Ammon's horn (tissue), 1 donor: ENCODE data around the gene TTC24.

Source experiments
- DNase-seq: peaks from one replicate; pipeline ENCODE4 v3.0.0-alpha.2; 2016; ENCODE audit warnings: low spot score

The TTC24 gene

GRCh38 chr1:156554971-156555370 is 24.6 kb upstream of the TTC24 start:
- DNase-seq: no peak

GRCh38 chr1:156555715-156556114 is 23.8 kb upstream of the TTC24 start:
- DNase-seq: no peak

GRCh38 chr1:156556354-156556753 is 23.2 kb upstream of the TTC24 start:
- no peak for DNase-seq

GRCh38 chr1:156559086-156559796 is 20.3 kb upstream of the TTC24 start:
- no peak for DNase-seq

GRCh38 chr1:156559797-156560385 is 19.6 kb upstream of the TTC24 start:
- DNase-seq: no peak

GRCh38 chr1:156560585-156561163 is 18.8 kb upstream of the TTC24 start:
- DNase-seq: no peak

- DNase-seq: no peak
Measured at GRCh38 chr1:156565519-156565918, 14.0 kb upstream of the TTC24 start.

- DNase-seq: no peak
Measured at GRCh38 chr1:156566436-156566835, 13.1 kb upstream of the TTC24 start.

- no peak for DNase-seq
Measured at GRCh38 chr1:156571261-156571852, 8.2 kb upstream of the TTC24 start.

GRCh38 chr1:156571919-156572662 is 7.4 kb upstream of the TTC24 start, which contains the start of gene IQGAP3:
IQGAP3 (minus strand) TSS chr1:156572565; CDS start chr1:156572529, 36 bp downstream.
- DNase-seq: peak; percentile 85

- DNase-seq: no peak
Measured at GRCh38 chr1:156572663-156573018, 6.9 kb upstream of the TTC24 start.

- no peak for DNase-seq
Measured at GRCh38 chr1:156574039-156574633, 5.4 kb upstream of the TTC24 start.

- DNase-seq: no peak
Measured at GRCh38 chr1:156577550-156577949, 2.0 kb upstream of the TTC24 start.

GRCh38 chr1:156578055-156578454 is 1.5 kb upstream of the TTC24 start:
- DNase-seq: no peak

- no peak for DNase-seq
Measured at GRCh38 chr1:156581661-156582387, 2.3 kb downstream of the TTC24 start.

- no peak for DNase-seq
Measured at GRCh38 chr1:156582388-156583017, 3.0 kb downstream of the TTC24 start.

- peak; percentile 89 for DNase-seq
Measured at GRCh38 chr1:156583821-156584622, 4.5 kb downstream of the TTC24 start.

GRCh38 chr1:156584813-156585212 is 5.3 kb downstream of the TTC24 start:
- no peak for DNase-seq

GRCh38 chr1:156586323-156586722 is 6.8 kb downstream of the TTC24 start:
- no peak for DNase-seq

- DNase-seq: no peak
Measured at GRCh38 chr1:156586892-156587477, 7.5 kb downstream of the TTC24 start.
